GM21786 (cell line): ENCODE results near the gene SYT1.

Experiments used
- ATAC-seq: cut with Tn5 transposase; IDR thresholded peaks from one replicate; pipeline ENCODE4 v1.9.1; 2021; ENCODE audit not compliant: unreplicated experiment

The SYT1 gene

DNA sequence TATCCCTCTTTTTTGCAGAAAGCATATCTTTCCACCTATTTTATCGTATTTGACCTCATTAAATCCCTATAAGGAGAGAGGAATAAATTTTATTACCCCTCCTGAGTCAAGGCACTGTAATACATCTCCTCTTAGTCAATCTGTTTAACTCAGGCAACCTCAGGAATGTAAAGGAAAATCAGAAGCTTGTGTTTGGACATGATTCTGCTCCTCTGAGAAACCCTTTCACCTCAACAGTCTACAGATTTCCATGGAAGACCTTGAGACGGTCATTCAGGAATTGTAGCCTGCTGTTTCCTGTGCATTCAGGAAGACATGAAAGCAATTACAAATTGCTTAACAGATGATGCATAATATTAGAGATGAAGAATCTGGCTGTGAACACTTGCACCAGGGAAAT lies 465.4 kb downstream of the SYT1 start:
- no peak for ATAC-seq

DNA sequence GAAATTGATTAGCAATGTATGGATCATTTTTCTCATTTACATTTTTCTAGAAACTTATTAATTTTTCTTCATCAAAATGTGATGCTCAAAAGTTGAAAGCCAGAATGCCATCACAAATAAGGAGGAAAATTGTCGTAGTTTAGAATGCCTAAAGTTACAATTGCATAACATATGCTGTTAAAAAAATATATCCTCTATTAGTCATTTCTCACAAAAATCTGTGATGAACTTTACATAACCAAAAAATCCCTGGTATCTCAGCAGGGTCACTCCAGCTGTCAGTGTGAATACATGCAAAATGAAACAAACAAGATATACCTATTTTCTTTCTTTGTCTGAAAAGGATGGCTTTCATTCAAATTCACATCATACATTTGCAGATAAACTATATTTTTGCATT lies 467.3 kb downstream of the SYT1 start:
- no peak for ATAC-seq

DNA sequence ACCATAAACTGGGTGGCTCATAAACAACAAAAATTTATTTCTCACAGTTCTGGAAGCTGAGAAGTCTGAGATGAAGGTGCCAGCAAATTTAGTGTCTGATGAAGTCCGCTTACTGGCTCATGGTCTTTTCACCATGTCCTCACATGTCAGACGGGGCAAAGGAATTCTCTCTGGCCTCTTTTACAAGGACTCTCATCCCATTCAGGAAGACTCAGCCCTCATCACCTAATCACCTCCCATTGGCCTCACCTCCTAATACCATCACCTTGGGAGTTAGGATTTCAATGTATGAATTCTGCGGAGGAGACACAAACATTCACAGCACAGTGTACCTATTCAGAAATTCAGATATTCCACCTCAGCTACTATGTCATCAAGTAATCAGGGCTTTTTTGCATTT lies 468.6 kb downstream of the SYT1 start:
- ATAC-seq: no peak

DNA sequence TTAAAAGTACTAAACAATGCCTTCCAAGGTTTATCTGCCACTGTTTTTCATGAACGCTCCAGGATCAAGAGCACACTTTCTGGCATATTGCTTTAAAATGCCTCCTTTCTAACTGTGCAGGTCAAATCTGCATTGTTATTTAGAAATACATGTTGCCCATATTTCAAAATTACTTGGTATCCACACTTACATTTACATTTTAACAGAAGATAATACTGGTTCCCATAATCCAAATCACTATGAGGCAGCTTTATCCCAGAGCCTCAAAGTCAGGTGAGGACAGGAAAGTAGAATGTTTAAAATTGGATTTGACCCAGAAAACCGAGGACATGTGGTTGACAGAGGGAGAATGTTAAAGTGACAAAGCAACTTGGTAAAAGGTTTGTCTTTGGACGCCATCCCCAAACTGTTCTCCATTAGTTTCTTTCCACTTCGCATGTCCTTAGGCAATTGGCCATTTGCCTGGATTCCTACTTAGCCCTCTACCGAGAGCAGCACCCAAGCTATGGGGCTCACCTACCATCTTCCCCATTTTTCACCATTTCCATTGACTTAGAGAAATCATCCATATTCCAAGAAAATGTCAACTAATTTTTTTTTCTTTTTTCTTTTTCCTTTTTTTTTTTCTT lies 473.2 kb downstream of the SYT1 start:
- no peak for ATAC-seq

DNA sequence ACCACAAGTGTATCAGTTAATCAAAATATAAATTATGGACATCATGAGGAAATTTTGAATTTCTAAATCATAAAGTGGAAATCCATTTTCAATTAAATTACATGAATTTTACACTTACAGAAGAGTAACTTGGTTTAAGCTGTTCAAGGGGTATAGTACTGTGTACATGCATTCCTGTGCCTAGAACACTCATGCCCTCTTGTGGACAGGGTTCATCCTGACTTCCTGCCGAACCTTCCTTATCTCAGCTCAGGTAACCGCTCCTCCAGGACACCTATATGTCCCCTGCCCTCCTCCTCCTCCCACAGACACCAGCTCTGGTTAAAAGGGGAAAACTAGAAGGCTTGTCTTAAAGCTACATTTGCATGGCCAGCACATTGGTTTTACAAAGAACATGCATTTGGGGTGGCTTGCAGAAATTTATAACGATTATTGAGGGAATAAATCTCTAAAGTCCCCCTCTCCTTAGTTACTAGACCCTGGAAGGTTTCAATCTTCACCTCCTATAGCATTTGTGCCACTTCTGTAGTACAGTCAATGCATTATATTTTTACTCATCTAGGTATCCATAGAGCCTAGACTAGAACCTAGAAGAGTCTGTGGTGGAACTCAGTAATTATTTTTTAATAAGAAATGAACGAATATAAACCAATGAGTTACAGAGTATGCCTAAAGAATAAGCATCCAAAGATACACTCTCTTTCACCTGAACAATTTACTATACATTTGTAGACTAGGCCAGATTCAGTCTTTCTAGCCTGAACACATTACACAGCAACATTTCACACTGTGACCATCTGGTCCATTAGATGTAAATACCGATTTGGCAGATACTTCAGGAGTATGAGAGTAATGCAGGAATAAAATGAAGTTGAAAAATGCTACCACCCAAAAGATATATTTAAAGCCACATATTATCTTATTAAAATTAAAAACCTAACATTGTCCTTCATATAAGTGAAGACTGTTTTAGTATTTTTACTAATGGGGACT lies 480.6 kb downstream of the SYT1 start:
- ATAC-seq: peak; percentile 61

DNA sequence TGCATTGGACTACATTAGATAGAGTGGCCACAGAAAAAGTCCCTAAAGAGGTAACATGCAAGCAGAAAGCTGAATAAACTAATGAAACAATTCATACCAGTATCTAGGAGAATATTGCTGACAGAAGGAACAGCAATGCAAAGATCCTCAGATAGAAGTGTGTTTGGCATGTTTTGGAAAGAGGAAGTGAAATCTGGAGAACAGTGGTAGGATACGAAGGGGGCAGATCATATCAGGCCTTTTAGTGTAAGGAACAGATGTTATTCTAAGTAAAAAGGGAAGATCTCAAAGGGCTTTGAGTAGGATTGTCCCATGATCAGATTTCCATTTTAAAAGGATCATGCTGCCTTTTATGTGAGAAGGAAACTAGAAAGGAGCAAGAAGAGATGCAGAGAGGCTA lies 483.3 kb downstream of the SYT1 start:
- no peak for ATAC-seq

DNA sequence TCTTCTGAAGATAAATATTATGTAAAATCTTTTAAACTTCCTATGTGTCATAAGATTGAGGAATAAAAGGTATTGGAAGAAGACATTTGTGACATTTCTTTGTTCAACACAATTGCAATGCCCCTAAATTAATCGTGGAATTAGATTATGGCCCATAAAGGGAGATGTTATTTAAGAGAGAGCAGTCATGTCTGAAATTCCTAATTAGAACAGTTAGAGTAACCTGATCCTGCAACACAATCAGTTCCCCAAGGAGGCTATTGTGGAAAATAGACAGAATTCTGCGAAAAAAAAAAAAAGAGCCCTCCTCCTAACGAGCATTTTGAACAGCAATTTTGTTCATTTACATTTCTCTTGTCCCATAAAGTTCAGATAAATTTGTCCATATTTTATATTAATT lies 486.7 kb downstream of the SYT1 start:
- no peak for ATAC-seq

DNA sequence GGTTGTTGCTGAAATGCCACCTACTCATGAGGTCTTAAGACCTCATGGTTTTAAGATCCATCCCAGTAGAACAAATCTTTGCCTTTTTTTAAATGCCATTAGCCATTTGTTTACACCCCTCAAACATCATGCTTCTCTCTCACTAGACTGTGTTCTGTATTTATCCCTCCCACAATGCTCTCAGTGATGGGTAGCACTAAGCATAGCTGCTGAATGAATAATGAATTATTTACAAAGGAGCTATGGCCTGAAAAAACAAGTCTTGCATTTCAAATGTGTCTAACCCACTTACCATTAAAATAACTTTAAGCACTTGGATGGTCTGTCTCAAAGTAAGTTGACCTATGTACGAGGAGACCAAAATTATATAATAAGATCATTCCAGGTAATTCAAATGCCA lies 491.6 kb downstream of the SYT1 start:
- no peak for ATAC-seq

DNA sequence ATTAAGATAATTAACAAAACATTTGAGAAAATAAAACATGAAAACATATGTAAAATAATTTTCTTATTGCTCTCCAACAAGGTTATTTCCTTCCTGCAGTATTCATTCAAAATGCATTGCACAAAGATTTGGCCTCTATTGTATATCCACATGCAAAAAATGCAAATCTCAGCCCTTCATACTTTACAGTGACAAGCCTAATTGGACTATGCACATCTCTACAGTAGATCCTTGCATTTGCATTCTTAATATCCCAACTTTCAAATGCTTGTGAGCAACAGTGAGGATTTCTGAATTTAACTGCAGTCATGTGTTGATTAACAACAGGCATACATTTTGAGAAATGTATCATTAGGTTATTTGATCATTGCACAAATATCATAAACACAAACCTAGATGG lies 492.5 kb downstream of the SYT1 start:
- no peak for ATAC-seq

DNA sequence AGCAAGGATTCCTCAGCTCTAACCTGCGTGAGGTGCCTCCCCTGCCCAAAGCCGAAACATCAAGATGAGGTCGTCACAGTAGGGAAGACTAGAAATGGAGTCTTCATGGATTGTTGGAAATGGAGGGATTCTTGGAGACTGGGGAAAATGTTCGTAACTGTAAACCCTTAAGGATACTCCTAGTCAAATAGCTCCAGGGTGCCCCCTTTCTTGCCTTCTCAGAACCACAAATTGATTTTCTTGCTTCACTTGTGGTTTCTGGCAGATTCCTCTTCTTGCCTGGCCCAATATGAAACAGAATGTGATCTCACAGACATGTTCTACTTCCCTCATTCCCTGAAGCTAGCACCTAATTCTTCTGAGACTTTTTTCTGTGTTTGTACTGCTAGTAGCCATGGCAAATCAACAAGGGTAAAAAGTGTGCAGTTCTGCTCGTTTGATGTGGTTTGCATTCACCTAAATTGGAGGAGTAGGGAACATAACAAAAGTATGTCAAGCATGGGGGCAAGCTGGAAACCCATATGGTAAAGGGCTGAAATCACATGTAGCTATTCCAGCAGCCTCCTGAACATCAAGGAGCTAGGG lies 494.2 kb downstream of the SYT1 start:
- no peak for ATAC-seq

DNA sequence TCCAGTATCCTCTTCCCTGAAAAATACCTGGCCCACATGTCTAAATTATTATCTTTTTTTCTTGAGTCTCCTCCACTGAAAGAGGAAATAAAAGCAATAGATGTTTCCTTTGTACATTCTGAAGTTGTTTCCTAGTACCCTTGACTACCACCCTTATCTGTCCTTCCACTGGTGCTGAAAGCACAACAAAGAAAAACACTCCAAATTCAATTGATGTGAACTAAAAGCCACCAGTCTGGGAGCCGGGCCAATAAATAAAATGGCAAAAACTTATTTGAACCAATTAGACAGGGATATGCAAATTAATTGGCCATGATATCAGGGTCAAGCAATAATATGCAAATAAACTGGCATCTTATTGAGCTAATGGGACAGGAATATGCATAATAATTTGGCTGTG lies 495.7 kb downstream of the SYT1 start:
- no peak for ATAC-seq

DNA sequence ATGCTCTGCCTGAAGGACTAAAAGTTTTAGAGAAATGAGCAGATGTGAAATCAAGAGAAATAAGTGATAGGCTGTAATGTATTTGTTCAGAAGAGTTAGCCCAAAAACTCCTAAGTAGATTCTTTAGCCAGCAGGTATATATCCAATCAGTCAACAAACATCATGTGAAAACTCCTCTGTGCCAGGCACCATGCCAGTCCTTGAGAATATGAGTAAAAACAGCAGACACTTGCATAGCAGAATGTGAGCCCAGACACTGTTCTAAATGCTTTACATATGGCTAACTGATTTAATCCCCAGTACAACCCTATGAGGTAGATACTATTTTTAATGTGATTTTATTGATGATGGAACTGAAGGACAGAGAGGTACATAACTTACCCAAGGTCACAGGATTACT lies 496.4 kb downstream of the SYT1 start:
- ATAC-seq: no peak

DNA sequence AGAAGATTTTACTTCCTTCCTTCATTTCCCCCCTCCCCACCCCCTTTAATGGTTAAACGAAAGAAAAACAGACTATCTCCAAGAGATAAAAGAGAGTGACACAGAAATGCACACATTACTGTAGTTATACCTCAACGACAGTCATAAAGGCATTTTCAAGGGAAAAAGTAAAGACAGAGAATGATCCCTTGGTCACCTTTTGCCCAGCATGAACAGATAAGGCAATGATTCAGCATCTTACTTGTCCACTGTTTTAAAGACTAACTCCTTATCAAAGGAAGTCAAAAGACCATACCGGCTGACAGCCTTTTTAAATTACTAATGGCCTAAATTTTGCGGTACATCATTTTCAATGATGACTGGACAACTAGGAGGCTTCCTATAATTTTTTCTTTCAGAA lies 499.6 kb downstream of the SYT1 start:
- ATAC-seq: no peak

DNA sequence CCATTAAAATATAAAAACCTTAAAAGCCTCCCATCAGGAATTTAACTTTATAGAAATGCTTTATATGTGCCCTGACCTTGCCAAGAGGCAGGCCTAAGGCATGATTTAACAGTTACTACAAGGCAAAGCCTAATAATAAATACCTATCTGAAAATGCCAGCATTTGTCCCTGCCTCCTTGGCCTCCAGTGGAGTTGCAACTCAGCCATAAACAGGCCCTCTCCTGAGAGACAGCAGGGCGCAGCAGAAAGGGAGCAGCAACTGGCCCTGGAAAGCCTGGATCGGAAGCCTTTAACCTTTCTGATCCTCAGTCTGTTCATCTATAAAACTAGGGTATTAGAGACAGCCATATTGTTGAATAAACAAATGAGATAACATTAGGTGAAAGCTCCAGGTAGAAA lies 501.8 kb downstream of the SYT1 start:
- no peak for ATAC-seq

DNA sequence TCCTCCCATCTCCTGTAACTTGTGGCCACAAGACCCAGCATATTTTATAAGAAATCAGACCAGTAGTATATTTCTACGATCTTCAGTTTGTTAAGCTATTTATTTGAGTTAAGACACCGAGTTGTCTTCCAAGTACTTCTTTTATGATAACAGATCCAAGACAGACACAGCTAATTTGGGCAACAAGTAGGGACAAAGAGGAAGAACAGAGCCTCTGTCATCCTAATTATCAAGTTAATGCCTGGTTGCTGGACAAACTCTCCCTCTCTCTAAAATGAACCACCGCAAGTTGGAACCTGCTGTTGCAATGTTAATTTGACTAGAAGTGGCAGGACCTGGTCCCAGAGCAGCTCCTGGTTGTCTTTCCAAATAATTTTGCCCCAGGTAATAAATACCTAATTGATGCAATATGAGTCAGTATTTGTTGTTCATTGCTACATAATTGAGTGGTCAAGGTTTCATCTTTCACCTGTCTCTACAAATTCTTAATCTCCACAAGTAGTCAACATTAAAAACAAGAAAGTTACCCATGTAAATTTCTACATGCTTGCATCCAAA lies 502.5 kb downstream of the SYT1 start:
- no peak for ATAC-seq

DNA sequence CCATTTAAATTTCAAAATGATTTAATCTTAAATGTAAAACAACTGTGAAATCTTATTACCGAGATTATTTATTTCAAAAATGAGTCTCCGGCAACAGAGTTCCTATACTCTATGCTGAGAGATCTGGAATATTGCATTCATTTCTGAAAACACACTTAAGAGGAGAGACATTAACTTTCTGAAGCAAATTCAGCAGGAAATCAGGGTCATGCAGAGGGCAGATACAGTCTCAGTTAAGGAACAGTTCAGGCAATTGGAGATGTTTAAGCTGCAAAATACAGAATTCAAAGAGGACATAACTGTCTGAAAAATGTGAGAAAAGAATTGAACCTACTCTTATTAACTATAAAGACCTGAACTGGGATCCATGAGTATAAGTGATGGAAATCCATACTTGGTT lies 505.4 kb downstream of the SYT1 start:
- ATAC-seq: no peak

DNA sequence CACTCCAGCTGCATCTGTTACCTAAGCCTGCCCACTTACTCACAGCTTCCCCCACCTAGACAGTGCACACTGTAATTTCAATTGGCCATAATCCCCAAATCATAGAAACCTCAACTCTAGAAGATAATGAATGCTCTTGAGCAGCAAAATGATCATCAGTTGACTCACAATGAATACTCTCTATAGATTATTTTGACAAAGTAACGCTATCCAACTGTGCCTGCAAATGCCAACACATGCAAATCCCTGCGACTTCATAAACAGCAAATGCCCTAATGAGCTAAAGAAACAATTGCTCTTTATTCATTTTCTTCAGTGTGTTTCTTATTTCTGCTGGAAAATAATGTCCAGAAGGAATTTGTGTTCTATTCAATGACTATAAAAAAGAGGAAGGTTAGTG lies 506.7 kb downstream of the SYT1 start:
- ATAC-seq: no peak

DNA sequence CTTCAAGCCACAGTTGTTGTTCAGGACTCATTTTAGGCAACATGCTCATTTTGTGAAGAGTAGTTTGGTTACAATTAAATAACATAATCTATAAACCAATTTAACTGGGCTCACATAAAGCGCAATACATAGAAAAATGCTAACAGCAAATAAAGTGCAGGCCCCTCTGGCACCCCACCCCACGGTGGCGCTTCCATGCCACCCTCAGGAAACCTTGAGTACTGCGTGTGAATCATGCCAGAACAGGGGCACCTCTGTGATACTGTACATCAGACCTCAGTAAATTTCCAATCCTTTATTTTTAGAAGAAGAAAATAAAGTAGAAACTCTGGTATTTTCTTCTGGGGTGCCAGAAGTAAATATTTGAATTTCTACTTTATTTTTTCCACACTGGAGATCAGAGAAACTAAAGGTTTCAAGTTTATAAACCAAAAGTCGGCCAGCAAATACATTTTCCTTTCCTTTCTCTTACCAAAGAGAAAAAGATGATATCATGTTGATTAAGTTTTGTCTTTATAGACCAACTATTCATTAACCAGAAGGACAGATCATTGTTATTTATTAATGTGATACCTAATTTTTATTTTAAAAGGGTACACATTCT lies 509.4 kb downstream of the SYT1 start:
- ATAC-seq: peak; percentile 83

DNA sequence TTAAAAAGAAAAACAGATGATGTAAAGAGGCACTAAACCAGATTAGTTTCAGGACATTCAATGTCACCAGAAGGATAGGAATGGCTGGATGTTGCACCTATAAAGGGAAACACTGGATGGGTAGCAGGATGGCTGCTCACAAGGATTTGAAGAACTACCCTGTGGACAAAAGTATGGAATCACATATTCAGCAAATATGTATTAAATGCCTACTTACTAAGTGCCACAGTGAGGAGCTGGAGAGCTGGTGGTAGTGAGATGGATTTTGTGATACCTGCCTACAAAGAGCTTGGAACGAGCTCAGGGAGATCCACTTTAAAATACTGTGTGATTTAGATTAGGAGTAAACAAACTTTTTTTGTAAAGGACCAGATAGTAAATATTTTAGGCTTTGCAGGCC lies 510.0 kb downstream of the SYT1 start:
- ATAC-seq: no peak

DNA sequence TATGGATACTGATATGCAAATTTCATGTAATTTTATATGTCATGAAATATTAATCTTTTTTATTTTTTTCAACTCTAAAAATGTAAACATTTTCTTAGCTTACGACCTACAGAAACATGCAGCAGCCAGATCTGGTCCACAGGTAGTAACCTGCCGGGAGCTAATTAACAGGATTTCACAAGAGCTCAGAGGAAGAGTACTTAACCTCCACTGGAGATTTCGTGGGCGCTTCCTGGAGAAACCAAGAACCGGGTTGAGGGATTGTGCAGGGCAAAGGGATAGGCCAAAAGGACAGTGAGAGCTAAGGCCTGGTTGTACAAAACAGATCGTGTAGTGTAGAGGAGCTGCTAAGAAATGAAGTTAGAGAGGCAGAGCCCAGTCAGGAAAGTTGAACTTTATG lies 510.5 kb downstream of the SYT1 start:
- no peak for ATAC-seq

DNA sequence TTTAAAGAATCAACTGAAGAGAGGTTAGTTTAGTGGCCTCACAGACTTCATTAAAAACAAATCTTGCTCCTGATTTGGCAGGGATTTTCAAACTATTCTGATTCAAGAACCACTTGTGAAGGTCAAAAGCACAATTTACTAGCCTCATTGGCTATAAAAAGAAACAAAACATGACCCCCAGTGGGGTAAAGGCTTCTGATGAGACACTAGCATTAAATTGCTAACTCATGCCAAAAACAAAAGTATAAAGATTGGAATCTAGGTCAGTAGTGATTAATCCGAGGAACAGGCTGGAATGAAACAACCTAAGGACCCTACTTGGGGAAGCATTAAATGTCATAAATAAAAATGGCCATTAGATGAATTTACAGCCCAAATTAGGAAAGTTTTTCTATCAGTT lies 513.9 kb downstream of the SYT1 start:
- ATAC-seq: no peak
